A549 (cell line): ENCODE results near the gene SPINK14. TPM values are rescaled to one million over a fixed set of nuclear protein-coding genes. Genes with fewer than 3 reads are reported as not detected.

ENCODE experiments used
- ATAC-seq, 2 experiments: fragments of 200-7000 bp in 1 of 2; fragments of >200 bp in 1 of 2; cut with Nextera tagmentation in 1 of 2; cut with Tn5 transposase in 1 of 2; 3 replicates each; pipeline versions ENCODE4 v1.8.0 to v1.9.1; 2018 to 2020; ENCODE audit warnings: mild to moderate bottlenecking in 1 of 2, moderate library complexity in 1 of 2
- CTCF ChIA-PET: fragments of 300-600 bp; sonication (Branson Sonifier 250); formaldehyde crosslinking; extraction: SDS; loops from one replicate; lab custom pipeline; 2021; ENCODE audit warnings: antibody characterized with exemption, inconsistent platforms; lab: Yijun Ruan, JAX
- POLR2A ChIA-PET: fragments of 350-600 bp; formaldehyde crosslinking; extraction: SDS; loops from one replicate; lab custom pipeline; 2021; ENCODE audit warnings: antibody characterized with exemption, inconsistent platforms; lab: Yijun Ruan, JAX
- DNase-seq, 2 experiments: peaks; one replicate each; pipeline versions ENCODE4 v3.0.0 to v3.0.0-alpha.2; 2011 to 2016; ENCODE audit warnings: low read depth in 1 of 2, low spot score in 1 of 2
- FAIRE-seq: peaks from 2 replicates; lab custom pipeline; 2011; peaks lifted over from hg19 to GRCh38; lab: Jason Lieb, UNC
- H3K27ac ChIP-seq, 2 experiments: fragments of >200 bp; sonication (Bioruptor Twin); formaldehyde crosslinking; 3 replicates each; pipeline ENCODE4 v1.5.1; 2016 to 2017
- H3K4me1 ChIP-seq: fragments of >200 bp; sonication (Bioruptor Twin); formaldehyde crosslinking; 3 replicates; pipeline ENCODE4 v1.6.1; 2016
- H3K4me2 ChIP-seq: fragments of >200 bp; sonication (Bioruptor Twin); formaldehyde crosslinking; 3 replicates; pipeline ENCODE4 v1.6.1; 2016
- H3K4me3 ChIP-seq: fragments of >200 bp; sonication (Bioruptor Twin); formaldehyde crosslinking; 3 replicates; pipeline ENCODE4 v1.5.1; 2016
- H3K9me3 ChIP-seq: fragments of >200 bp; sonication (Bioruptor Twin); formaldehyde crosslinking; 3 replicates; pipeline ENCODE4 v1.6.1; 2016
- BHLHE40 ChIP-seq: IDR thresholded peaks from 2 replicates; pipeline ENCODE4 v1.6.1; 2012; ENCODE audit warnings: low read depth, low read length, inconsistent platforms
- CBX2 ChIP-seq: fragments of 200-600 bp; sonication (generic); IDR thresholded peaks from 2 replicates; pipeline ENCODE4 v1.6.1; 2016; ENCODE audit warnings: low read depth, mild to moderate bottlenecking, borderline replicate concordance
- CTCF ChIP-seq: fragments of >200 bp; sonication (Bioruptor Twin); formaldehyde crosslinking; IDR thresholded peaks from 3 replicates; pipeline ENCODE4 v1.5.1; 2016
- E2F6 ChIP-seq: IDR thresholded peaks from 2 replicates; pipeline ENCODE4 v1.6.1; 2012; ENCODE audit warnings: low read depth, borderline replicate concordance
- EP300 ChIP-seq, 2 experiments: fragments of >200 bp; sonication (Bioruptor Twin); formaldehyde crosslinking; IDR thresholded peaks; 2 replicates in 1 of 2; 3 replicates in 1 of 2; pipeline ENCODE4 v1.6.1; 2016 to 2017
- FOXS1 ChIP-seq: fragments of 250-450 bp; sonication (Bioruptor Pico); IDR thresholded peaks from 2 replicates; pipeline ENCODE4 v1.5.0; 2020; ENCODE audit warnings: mild to moderate bottlenecking, moderate library complexity
- HEYL ChIP-seq: fragments of 250-450 bp; sonication (Bioruptor Pico); IDR thresholded peaks from 2 replicates; pipeline ENCODE4 v1.8.0; 2021; ENCODE audit warnings: mild to moderate bottlenecking, moderate library complexity
- HOXA7 ChIP-seq: fragments of 250-450 bp; sonication (Bioruptor Pico); IDR thresholded peaks from 2 replicates; pipeline ENCODE4 v1.5.0; 2020; ENCODE audit warnings: mild to moderate bottlenecking, moderate library complexity
- HOXB5 ChIP-seq: fragments of 250-450 bp; sonication (Bioruptor Pico); IDR thresholded peaks from 2 replicates; pipeline ENCODE4 v1.5.0; 2020; ENCODE audit warnings: mild to moderate bottlenecking, moderate library complexity
- JUN ChIP-seq, 2 experiments: fragments of >200 bp; sonication (Bioruptor Twin); formaldehyde crosslinking; IDR thresholded peaks; 2 replicates in 1 of 2; 3 replicates in 1 of 2; pipeline ENCODE4 v1.6.1; 2016 to 2017
- JUNB ChIP-seq: fragments of >200 bp; sonication (Bioruptor Twin); formaldehyde crosslinking; IDR thresholded peaks from 2 replicates; pipeline ENCODE4 v1.6.1; 2016
- NPAS2 ChIP-seq: fragments of 250-450 bp; sonication (Bioruptor Pico); IDR thresholded peaks from 2 replicates; pipeline ENCODE4 v1.8.0; 2022; ENCODE audit warnings: mild to moderate bottlenecking, moderate library complexity, borderline replicate concordance
- NR3C1 ChIP-seq: fragments of >200 bp; sonication (Bioruptor Twin); formaldehyde crosslinking; IDR thresholded peaks from 3 replicates; pipeline ENCODE4 v1.6.1; 2017
- PBX3 ChIP-seq: IDR thresholded peaks from 2 replicates; pipeline ENCODE4 v1.6.1; 2012
- PHF8 ChIP-seq: fragments of 200-600 bp; sonication (generic); IDR thresholded peaks from 2 replicates; pipeline ENCODE4 v1.6.1; 2016; ENCODE audit warnings: low read depth, mild to moderate bottlenecking, antibody characterized with exemption, moderate library complexity, borderline replicate concordance
- POLR2AphosphoS2 ChIP-seq: conservative IDR thresholded peaks from 2 replicates; pipeline ENCODE4 v1.6.1; 2012; ENCODE audit warnings: low read length, improper control_type of control experiment, inconsistent platforms
- RAD21 ChIP-seq, 2 experiments: fragments of >200 bp in 1 of 2; sonication (Bioruptor Twin) in 1 of 2; formaldehyde crosslinking in 1 of 2; IDR thresholded peaks in 1 of 2; conservative IDR thresholded peaks in 1 of 2; 2 replicates in 1 of 2; 3 replicates in 1 of 2; pipeline ENCODE4 v1.6.1; 2012 to 2018; ENCODE audit warnings: inconsistent platforms in 1 of 2
- REST ChIP-seq: fragments of 200-600 bp; sonication (generic); IDR thresholded peaks from 2 replicates; pipeline ENCODE4 v1.6.1; 2016; ENCODE audit warnings: antibody characterized with exemption, mild to moderate bottlenecking, moderate library complexity
- RNF2 ChIP-seq: fragments of 200-600 bp; sonication (generic); IDR thresholded peaks from 2 replicates; pipeline ENCODE4 v1.6.1; 2016; ENCODE audit warnings: low read depth, mild to moderate bottlenecking, antibody characterized with exemption, moderate library complexity, borderline replicate concordance
- SMC3 ChIP-seq: fragments of >200 bp; sonication (Bioruptor Twin); formaldehyde crosslinking; IDR thresholded peaks from 3 replicates; pipeline ENCODE4 v1.6.1; 2018; ENCODE audit warnings: inconsistent platforms
- SREBF2 ChIP-seq: fragments of 450-650 bp; IDR thresholded peaks from 2 replicates; pipeline ENCODE4 v1.6.1; 2014; ENCODE audit warnings: mild to moderate bottlenecking, moderate library complexity
- USF2 ChIP-seq: fragments of 450-650 bp; IDR thresholded peaks from 2 replicates; pipeline ENCODE4 v1.6.1; 2014; ENCODE audit warnings: antibody characterized with exemption
- ZC3H11A ChIP-seq: fragments of 450-650 bp; IDR thresholded peaks from 2 replicates; pipeline ENCODE4 v1.6.1; 2014; ENCODE audit warnings: antibody characterized with exemption, mild to moderate bottlenecking
- WGBS: methylation state at CpG from one replicate; pipeline ENCODE4 v1.1.6; 2017; ENCODE audit errors: missing lambda C conversion rate; 5-methylcytosine and 5-hydroxymethylcytosine counted together
- polyA plus RNA-seq, 4 experiments: library from polyadenylated mRNA; depleted of rRNA in 3 of 4; stranded (reverse); fragments of >200 nt; fragmentation: RNase III in 1 of 4; extraction: RNeasy Plus Mini Kit Qiagen cat#74134 plus additional on column Dnase treatment in 1 of 4; gene quantifications; 2 replicates in 3 of 4; 3 replicates in 1 of 4; pipeline ENCODE4 v1.2.3, GENCODE V29; 2011 to 2017

Gene SPINK14
- polyA plus RNA-seq, 2 of the 4 experiments (the other 2 are of a cell fraction) = not detected

DNA sequence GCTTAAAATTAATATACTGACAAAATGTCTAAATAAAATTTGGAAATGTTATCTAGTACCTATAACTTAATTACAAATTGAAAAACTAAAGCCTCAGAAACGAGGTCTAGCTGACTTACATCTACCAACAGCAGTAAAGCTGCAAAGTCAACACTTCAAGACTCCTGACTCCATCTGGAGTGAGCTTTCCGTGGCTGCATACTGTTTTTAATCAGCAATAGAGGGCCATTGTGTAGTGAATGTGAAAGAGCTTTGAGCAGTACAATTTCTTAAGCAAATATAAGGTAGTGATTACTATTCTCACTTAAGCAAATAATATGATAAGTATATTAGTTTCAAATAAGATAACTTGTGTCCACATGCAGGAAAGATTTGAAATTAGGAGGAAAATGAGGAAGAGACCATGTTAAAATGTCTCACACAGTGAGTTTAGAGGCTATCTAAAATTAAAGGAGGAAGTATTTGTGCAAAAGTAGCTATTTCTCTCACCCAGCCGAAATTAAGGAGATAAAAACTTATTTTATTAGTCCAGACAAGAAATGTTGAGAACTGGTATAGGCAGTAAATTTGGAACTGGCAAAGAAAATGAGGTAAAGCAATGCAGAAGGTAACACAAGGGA lies 40.9 kb downstream of the SPINK14 start (continued):
- TF ChIP-seq REST = no peak
- TF ChIP-seq HOXB5 = no peak

- Histone ChIP-seq H3K4me2 (no peak overlapping the region), H3K9me3 (no peaks in the 10 kb centered on the region), H3K4me1 (no peaks in the 10 kb centered on the region), H3K4me3 (no peak overlapping the region), H3K27ac (no peak overlapping the region)
- no peak for ATAC-seq
- TF ChIP-seq SMC3 (no peak), E2F6 (no peak), NR3C1 (no peak), RAD21 (conservative IDR thresholded peaks at IDR 0.05 in 1 of 2, IDR thresholded peaks at IDR 0.05 in 1 of 2) (no peak), CTCF (no peak), JUNB (no peak), NPAS2 (no peak), EP300 (IDR thresholded peaks at IDR 0.05) (no peak), CBX2 (no peak), PHF8 (no peak), PBX3 (no peak), FOXS1 (CRISPR knock-in tag) (no peak), BHLHE40 (no peak), ZC3H11A (no peak), HEYL (no peak), POLR2AphosphoS2 (no peak)
- DNase-seq = no peak
- WGBS = 7% methylated on average over 1 of the region's 1 CpG
- ChIA-PET POLR2A (no interaction called here), CTCF (no interaction called here)
- no peak for FAIRE-seq
Observed at GRCh38 chr5:148214665-148215185, 46.4 kb downstream of the SPINK14 start.

GRCh38 chr5:148221508-148221907 lies 53.2 kb downstream of the SPINK14 start:
- POLR2A ChIA-PET = no interaction called here
- FAIRE-seq = no peak
- Histone ChIP-seq H3K4me2 (no peak overlapping the region), H3K4me1 (no peaks in the 10 kb centered on the region), H3K27ac (no peak overlapping the region), H3K4me3 (no peak overlapping the region), H3K9me3 (no peaks in the 10 kb centered on the region)
- DNase-seq = no peak
- no peak for TF ChIP-seq RNF2
- no peak for TF ChIP-seq SREBF2
- no peak for TF ChIP-seq HOXB5
- no peak for TF ChIP-seq JUN (IDR thresholded peaks at IDR 0.05)
- TF ChIP-seq PHF8 = no peak
- TF ChIP-seq SMC3 = no peak
- TF ChIP-seq USF2 = no peak
- TF ChIP-seq ZC3H11A = no peak
- TF ChIP-seq HOXA7 (CRISPR knock-in tag) = no peak
- CTCF ChIA-PET = interaction anchor here (1.3 kb wide), 1 partner anchor 153 kb away, joined by 4 read pairs; no protein-coding TSS in a partner anchor
- WGBS = 6% methylated on average over 6 of the region's 6 CpGs
- ATAC-seq = no peak
